ENCODE results near the gene ZCCHC14.
A peak's percentile ranks its signal among the peaks of the same experiment; 100 is the strongest.
"Not testable (repeated sequence)": the region's sequence is repeated elsewhere in the genome, so short reads cannot be mapped to it uniquely, and the experiment has no call there.

Gene ZCCHC14

DNA sequence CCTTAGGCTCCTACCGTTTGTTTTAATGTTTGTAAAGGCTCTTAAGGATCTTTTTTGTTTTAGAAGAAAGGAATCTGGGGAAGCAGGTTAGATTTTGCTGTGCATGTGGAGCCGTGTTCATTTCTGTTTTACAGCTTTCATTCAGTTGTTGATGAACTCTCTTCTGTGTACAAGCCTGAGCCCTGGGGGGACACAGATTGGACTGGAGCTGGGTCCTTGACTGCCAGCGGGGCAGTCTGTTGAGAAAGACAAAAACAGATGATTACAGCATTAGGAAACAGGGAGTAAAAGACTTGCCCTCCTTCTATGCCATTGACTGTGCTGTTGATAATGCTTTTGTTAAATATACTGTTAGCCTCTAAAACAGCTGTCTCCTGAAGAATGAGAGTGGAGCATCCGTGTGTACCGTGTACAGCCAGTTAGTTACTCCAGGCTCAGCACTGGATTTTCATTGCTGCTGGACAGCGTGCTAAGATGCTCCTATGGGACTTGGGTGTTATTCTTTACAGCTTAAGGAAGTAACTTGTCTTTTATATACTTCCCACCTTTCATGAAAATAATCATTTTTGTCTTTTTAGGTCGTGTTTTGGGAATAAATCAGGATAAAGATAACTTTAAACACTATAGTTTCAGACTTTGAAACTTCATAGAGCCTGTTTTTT is 97.5 kb downstream of the ZCCHC14 start:
- DNase-seq = no peak

GRCh38 chr16:87393680-87394055 is 99.2 kb downstream of the ZCCHC14 start:
- no peak for DNase-seq

DNA sequence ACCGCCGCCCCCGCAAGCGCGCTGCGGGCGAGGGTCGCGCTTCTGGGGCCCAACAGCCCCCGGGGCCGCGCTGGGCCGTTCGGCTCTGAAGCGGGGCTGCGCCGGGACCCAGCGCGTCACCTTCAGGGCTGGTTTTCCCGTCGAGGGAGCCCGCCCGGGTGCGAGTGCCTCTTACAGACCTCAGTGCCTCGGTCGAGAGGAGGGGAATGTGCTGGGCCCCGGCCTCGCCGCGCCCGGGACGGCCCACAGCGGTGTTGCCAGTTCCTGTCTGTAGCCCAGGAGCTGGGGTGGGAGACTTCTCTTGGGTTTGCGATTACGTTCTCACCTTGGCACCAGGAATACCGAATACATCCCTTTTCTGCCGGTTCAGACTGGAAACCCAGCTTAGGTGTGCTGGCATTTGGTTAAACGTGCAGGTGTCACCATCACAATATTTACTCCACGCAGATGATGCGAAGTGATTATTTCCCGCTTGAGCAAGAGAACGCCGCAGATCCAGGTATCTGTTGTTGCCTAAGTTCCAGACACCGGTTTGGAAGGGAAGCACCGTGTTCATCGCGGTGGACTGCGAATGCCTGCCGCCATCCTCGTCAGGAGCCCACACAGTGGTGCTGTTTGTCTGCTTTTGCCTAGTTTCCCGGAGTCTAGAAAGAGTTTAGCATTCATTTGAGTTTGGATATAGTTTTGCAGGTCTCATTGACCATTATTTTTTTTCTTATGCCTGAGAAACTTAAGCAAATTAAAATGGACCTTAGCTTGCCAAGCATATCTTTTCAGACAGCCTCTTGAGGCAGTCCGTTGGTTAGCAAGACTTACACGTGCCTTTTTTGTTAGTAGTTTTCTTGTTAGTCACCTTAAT is 99.8 kb downstream of the ZCCHC14 start:
- peak; percentile 20 for DNase-seq

DNA sequence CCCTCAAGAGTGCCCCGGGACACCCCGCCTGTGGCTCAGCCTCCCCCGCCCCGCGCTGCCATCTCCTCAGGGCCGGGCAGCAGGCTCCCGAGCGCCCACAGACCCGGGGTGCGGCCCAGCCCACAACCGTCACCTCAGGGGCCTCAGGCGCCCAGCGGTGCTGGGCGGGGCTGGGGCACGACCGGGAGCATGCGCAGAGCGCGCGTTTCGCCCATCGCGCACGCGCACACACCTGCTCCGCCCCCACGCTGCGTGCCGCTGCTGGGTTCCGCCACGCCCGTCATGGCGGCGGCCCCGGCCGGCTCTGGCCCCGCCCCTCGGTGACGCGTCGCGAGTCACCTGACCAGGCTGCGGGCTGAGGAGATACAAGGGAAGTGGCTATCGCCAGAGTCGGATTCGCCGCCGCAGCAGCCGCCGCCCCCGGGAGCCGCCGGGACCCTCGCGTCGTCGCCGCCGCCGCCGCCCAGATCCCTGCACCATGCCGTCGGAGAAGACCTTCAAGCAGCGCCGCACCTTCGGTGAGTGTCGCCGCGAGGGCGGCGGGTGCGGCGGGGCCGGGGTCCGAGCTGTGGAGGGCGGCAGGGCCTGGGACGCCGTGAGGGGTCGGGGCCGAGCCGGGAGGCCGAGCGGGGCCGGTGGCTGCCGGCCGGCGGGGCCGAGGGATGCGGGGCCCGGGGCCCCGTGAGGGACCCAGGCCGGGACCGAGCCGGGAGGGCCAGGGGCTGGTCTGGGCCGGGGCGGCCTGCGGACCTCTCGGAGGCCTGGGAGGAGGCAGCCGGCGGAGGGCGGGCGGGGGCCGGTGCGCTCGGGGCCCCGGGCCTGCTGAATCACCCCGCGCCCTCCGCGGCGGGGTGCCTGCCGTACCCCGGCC is 100.6 kb downstream of the ZCCHC14 start, which contains the start of gene MAP1LC3B:
MAP1LC3B (plus strand) TSS at position 387 of the 871 bp plus-strand sequence; CDS start at position 479, 92 bp downstream.
- peak; percentile 96 for DNase-seq

- no peak for DNase-seq
Observed at GRCh38 chr16:87391324-87391949, 101.4 kb downstream of the ZCCHC14 start.

DNA sequence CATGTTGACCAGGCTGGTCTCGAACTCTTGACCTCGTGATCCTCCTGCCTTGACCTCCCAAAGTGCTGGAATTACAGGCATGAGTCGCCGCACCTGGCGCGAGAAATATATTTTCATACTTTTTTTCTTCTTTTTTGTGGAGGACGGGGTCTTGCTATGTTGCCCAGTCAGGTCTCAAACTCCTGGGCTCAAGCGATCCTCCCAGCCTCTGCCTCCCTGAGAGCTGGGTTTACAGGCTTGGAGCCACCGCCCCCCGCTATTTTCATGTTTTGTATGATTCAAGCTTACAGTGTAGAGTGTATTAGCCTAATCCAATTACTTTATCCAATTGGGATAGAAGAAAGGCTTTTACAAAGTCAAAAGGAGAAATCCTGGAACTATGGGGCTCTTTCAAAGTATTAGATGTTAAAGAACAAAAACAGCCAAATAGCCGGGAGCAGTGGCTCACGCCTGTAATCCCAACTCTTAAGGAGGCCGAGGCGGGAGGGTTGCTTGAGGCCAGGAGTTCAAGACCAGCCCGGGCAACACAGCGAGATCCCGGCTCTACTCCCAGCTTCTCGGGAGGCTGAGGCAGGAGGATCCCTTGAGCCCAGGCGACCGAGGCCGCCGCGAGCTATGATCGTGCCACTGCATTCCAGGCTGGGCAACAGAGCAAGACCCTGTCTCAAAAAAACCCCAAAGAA is 102.0 kb downstream of the ZCCHC14 start:
- no peak for DNase-seq

GRCh38 chr16:87389914-87390313 is 102.9 kb downstream of the ZCCHC14 start:
- DNase-seq = not testable (repeated sequence)

DNA sequence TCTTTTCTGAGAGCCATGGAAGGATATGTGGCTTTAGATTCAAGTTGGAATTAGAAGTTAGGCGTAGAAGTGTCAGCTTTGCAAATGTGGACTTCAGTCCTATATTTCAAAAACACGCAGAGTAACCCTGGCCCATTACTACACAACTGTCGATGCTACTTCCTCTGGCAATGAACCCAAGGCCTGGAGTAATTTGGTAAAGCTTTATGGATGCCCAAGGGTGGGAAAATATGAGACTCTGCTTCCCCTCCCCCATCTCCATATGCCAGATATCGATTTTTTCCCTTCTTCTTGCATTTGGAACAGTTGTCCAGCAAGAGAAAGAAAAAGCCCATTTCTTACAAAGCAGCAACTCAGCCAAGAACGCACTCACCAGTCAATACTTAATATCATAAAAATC is 103.6 kb downstream of the ZCCHC14 start:
- DNase-seq = no peak

- DNase-seq = no peak
Observed at GRCh38 chr16:87388818-87389134, 104.0 kb downstream of the ZCCHC14 start.

DNA sequence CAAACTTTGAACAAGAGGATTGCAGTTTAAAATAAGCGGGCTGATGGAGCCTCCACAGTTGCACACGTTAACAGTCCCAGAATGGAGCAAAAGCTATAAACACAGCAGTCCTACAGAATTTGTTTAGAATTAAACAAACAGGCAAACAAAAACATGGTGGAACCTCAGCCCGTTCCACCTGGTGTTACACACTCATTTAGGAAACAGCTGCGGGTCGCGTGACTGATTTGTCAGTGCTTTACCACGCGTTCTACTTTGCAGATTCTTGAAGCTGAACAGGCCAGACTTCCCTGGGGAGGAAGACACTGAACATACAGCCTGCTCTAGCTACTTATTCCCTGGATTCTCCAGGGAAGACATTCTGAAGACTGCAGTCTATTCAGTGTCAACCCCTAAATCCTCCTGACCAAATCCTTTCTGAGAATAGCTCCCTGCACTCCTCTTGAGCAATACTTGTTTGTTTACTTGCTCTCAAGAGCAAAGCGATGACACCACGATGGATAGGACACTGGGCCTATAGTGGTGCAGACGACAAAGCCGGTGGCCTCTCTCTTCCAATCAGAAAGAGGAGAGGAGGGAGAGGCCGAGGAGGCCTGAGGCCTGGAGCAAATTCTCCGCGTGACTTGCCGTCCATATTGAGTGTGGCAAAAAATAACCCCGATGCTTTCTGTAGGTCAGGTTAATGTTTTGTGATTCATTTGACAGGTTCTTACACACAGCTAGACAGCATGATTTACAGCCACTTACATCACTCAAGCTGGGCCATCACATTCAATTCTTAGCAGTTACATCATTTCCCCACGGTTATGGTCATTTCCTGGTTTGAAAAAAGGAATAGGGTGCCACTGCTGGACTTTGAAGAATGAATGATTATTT is 104.6 kb downstream of the ZCCHC14 start:
- DNase-seq = peak; percentile 73

GRCh38 chr16:87384875-87385167 is 108.0 kb downstream of the ZCCHC14 start:
- not testable (repeated sequence) for DNase-seq

DNA sequence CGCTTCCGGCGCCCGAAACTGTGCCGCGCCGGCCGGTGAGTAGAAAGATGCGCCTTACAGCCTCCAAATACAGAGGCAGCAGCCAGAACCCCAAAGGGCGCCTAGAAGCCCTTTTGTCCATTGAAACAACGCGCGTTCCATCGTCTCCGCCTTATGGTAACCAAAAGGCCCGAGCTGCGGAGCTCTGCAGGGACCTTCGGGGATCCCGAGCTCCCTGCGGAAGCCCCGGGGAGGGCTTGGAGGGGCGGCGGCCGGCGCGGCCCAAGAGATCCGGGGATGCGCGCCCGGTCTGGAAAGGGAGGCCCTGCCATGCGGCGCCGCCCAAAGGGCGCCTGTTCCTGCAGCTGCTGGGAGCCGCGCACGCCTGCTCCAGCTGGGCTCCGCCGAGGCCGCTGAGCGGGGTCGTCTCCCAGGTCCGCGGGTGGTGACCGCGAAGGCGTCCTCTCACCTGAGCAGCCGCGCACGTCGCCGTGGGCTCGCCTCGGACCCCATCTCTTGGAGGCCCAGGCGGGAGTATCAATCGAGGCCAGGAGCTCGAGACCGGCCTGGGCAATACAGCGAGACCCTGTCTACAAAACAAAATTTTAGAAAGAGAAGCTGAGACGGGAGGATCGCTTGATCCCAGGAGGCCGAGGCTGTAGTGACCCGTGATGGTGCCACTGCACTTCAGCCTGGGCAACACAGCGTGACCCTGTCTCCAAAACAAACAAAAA is 108.5 kb downstream of the ZCCHC14 start:
- DNase-seq = no peak

DNA sequence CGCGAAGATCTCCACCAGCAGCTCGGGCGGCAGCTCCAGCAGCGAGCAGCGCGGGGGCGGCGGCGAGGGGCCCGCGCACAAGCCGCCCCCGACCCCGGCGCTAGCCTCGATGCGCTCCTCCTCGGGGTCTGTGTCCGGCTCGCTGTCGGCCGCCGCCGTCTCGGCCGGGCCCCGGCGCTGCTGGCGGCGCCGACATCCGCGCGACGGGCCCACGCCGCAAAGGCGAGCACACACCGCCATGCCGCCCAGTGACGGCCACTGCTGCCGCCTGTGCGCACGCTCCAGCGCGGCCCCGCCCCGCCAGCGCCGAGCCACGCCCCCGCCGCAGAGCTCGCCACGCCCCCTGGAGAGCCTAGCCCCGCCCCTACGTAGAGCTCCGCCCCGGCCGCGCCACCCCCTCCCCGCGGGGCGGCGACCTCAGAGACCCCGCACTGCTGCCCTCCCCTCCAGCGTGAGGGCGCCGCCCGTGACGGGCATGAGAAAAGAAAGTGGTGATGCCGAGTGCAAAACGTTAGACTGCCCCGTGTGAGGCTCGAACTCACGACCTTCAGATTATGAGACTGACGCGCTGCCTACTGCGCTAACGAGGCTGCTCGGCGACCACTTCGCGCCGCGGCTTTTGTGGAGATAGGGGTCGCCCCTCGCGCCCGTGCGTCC is 109.2 kb downstream of the ZCCHC14 start, which contains the start of gene FBXO31:
FBXO31 (minus strand) TSS at position 272 of the 657 bp plus-strand sequence; CDS start at position 240, 32 bp downstream.
- peak; percentile 83 for DNase-seq

DNA sequence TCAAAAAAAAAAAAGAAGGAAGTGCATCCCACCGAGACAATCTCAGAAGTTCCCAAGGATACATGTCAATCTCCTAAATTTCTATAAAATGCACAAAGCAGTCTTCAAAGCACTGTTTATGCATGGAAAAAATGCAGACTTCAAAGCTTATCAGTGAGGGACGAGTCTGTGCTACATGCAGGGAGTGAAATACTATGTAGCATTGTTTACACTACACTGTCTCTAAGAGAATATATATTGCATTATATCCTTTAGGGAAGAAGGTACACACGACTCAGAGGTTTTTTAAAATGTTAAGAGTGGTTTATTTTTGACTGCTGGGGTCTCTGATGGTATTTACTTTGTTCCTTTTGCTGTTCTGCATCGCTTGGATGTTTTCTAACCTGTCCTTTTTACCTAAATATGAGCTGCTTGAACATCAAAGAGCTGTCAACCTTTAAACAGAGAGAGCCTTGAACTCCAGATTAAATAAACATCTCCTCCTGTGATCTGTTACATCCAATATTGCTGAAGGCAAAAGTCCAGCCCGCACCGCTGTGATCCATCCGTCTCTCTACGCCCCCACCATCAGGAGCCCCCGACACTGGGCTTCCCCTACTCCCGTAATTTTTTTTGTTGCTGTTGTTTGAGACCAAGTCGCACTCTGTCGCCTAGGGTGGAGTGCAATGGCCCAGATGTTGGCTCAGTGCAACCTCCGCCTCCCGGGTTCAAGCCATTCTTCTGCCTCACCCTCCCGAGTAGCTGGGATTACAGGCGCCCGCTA is 110.6 kb downstream of the ZCCHC14 start:
- DNase-seq = no peak

- no peak for DNase-seq
Observed at GRCh38 chr16:87380881-87381280, 111.9 kb downstream of the ZCCHC14 start.

DNA sequence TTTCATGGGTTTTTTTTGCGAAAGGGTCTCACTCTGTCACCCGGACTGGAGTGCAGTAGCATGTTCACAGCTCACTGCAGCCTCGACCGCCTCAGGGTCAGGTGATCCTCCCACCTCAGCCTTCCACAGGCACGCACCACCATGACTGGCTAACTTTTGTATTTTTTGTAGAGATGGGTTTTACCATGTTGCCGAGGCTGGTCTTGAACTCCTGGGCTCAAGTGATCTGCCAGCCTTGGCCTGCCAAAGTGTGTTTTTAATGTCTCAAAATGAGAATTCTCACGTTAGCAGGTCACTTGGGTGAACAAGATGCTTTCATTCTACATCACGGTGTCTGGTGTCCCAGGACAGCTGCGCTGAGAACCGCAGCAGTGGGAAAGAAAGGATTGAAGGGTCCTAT is 112.4 kb downstream of the ZCCHC14 start:
- no peak for DNase-seq

GRCh38 chr16:87379312-87379752 is 113.5 kb downstream of the ZCCHC14 start:
- DNase-seq = not testable (repeated sequence)

- no peak for DNase-seq
Observed at GRCh38 chr16:87376660-87377059, 116.2 kb downstream of the ZCCHC14 start.
